Stomach (tissue), 9 donors: ENCODE data around the gene TFAP2B. TPM values are rescaled to one million over a fixed set of nuclear protein-coding genes. Genes with fewer than 3 reads are reported as not detected.

Experiments
- DNase-seq, 2 donors: peaks; one replicate each; pipeline versions ENCODE4 v3.0.0 to v3.0.0-alpha.2; 2013 to 2019
- H3K27ac ChIP-seq, 5 donors: fragments of 200-600 bp in 4 of 5; sonication (generic) in 4 of 5; one replicate each; pipeline ENCODE4 v1.5.1; 2013 to 2019; ENCODE audit warnings: mild to moderate bottlenecking in 1 of 5, moderate library complexity in 1 of 5
- H3K27me3 ChIP-seq, 3 donors: fragments of 200-600 bp; sonication (generic); one replicate each; pipeline ENCODE4 v1.5.1; 2017 to 2019; ENCODE audit warnings: mixed run types in 1 of 3
- H3K36me3 ChIP-seq, 4 donors: fragments of 200-600 bp; sonication (generic); 1 replicate in 3 of 4; 2 replicates in 1 of 4; pipeline ENCODE4 v1.5.1; 2016 to 2019
- H3K4me1 ChIP-seq, 4 donors: fragments of 200-600 bp; sonication (generic); one replicate each; pipeline ENCODE4 v1.5.1; 2016 to 2019
- H3K4me3 ChIP-seq, 4 donors: fragments of 200-600 bp; sonication (generic) in 3 of 4; one replicate each; pipeline ENCODE4 v1.5.1; 2016 to 2019; ENCODE audit warnings: mild to moderate bottlenecking in 1 of 4
- H3K9me3 ChIP-seq, 4 donors: fragments of 200-600 bp; sonication (generic); one replicate each; pipeline ENCODE4 v1.5.1; 2016 to 2019
- CTCF ChIP-seq, 7 experiments: fragments of 450-650 bp in 4 of 7; fragments of 200-600 bp in 3 of 7; sonication (generic) in 3 of 7; IDR thresholded peaks; one replicate each; pipeline ENCODE4 v1.5.1; 2016 to 2019; ENCODE audit warnings: antibody characterized with exemption in 7 of 7, control low read depth in 2 of 7, mild to moderate bottlenecking in 1 of 7
- EP300 ChIP-seq: sonication (generic); formaldehyde crosslinking; IDR thresholded peaks from one replicate; pipeline ENCODE4 v1.6.1; 2017; ENCODE audit warnings: antibody characterized with exemption
- POLR2A ChIP-seq, 4 donors: fragments of 450-650 bp; IDR thresholded peaks; one replicate each; pipeline ENCODE4 v1.6.1; 2016; ENCODE audit warnings: antibody characterized with exemption in 4 of 4, control low read depth in 2 of 4, mild to moderate bottlenecking in 1 of 4, moderate library complexity in 1 of 4
- POLR2AphosphoS5 ChIP-seq, 3 donors: sonication (generic); formaldehyde crosslinking; IDR thresholded peaks; one replicate each; pipeline ENCODE4 v1.6.1; 2016; ENCODE audit warnings: antibody characterized with exemption in 3 of 3
- WGBS, 5 donors: extraction: QIAGEN DNeasy Blood & Tissue Kit in 3 of 5; methylation state at CpG; one replicate each; pipeline versions ENCODE4 v1.1.5 to v1.1.7; 2013 to 2018; 5-methylcytosine and 5-hydroxymethylcytosine counted together
- intact Hi-C: fragments of 100-400 bp; cut with DNase I; formaldehyde crosslinking; loops from one replicate; pipeline ENCODE4 v1.15.1; 2023; ENCODE audit warnings: low total_unique reads
- polyA plus RNA-seq, 3 donors: library from polyadenylated mRNA; stranded (reverse); fragments of 200-250 nt; gene quantifications; one replicate each; pipeline ENCODE4 v1.2.3, GENCODE V29; 2013
- total RNA-seq, 5 donors: library from RNA; depleted of rRNA; stranded (reverse); fragments of >200 nt; gene quantifications; one replicate each; pipeline versions ENCODE4 v1.1.0 to v1.2.3, GENCODE V29; 2014 to 2016
- donor health status: healthy with polysubstance abuse.
- donor health status: Bipolar disorder and iron deficiency.
- donor health status: healthy.

Gene TFAP2B
- total and polyA plus RNA-seq, 8 donors, result under 0.01 to 1.9 TPM; not detected in 6

- Histone ChIP-seq H3K27ac (no peak overlapping the region), H3K4me1 (no peaks in the 10 kb centered on the region), H3K27me3 (no peaks in the 10 kb centered on the region), H3K9me3 (no peaks in the 10 kb centered on the region), H3K36me3 (no peaks in the 10 kb centered on the region), H3K4me3 (no peak overlapping the region)
- 47 to 80% (median 76%) methylated on average over 3 of the region's 3 CpGs for whole genome bisulfite sequencing, 5 donors
- intact Hi-C loops, result no loop called here
- no peak for DNase-seq
- TF ChIP-seq CTCF (IDR thresholded peaks at IDR 0.05) (no peak), POLR2A (IDR thresholded peaks at IDR 0.05) (no peak), POLR2AphosphoS5 (IDR thresholded peaks at IDR 0.05) (no peak), EP300 (no peak)
These were observed 70.8 kb downstream of the TFAP2B start for GRCh38 chr6:50889497-50889896.

- Histone ChIP-seq H3K36me3 (no peaks in the 10 kb centered on the region), H3K27me3 (no peaks in the 10 kb centered on the region), H3K4me1 (no peaks in the 10 kb centered on the region), H3K4me3 (no peak overlapping the region), H3K27ac (no peak overlapping the region), H3K9me3 (no peaks in the 10 kb centered on the region)
- intact Hi-C loops, result no loop called here
- DNase-seq, result no peak
- TF ChIP-seq EP300, result no peak
- TF ChIP-seq POLR2AphosphoS5 (IDR thresholded peaks at IDR 0.05), result no peak
- no peak for TF ChIP-seq CTCF (IDR thresholded peaks at IDR 0.05)
- TF ChIP-seq POLR2A (IDR thresholded peaks at IDR 0.05), result no peak
- 25 to 62% (median 53%) methylated on average over 2 of the region's 2 CpGs for WGBS, 5 donors
These were observed 71.3 kb downstream of the TFAP2B start for GRCh38 chr6:50889935-50890334.

GRCh38 chr6:50890579-50890978, 71.9 kb downstream of the TFAP2B start:
- Histone ChIP-seq H3K4me1 (no peaks in the 10 kb centered on the region), H3K27ac (no peak overlapping the region), H3K4me3 (no peak overlapping the region), H3K9me3 (no peaks in the 10 kb centered on the region), H3K36me3 (no peaks in the 10 kb centered on the region), H3K27me3 (no peaks in the 10 kb centered on the region)
- intact Hi-C loops, result no loop called here
- DNase-seq, result no peak
- no peak for TF ChIP-seq CTCF (IDR thresholded peaks at IDR 0.05)
- no peak for TF ChIP-seq EP300
- no peak for TF ChIP-seq POLR2AphosphoS5 (IDR thresholded peaks at IDR 0.05)
- TF ChIP-seq POLR2A (IDR thresholded peaks at IDR 0.05), result no peak

- Histone ChIP-seq H3K36me3 (no peaks in the 10 kb centered on the region), H3K9me3 (peaks cover 0 to 3% (median 0%) of the 10 kb centered on the region in 4 donors), H3K4me1 (no peaks in the 10 kb centered on the region), H3K27ac (no peak overlapping the region), H3K27me3 (no peaks in the 10 kb centered on the region), H3K4me3 (no peak overlapping the region)
- no peak for DNase-seq
- intact Hi-C loops, result no loop called here
- TF ChIP-seq POLR2AphosphoS5 (IDR thresholded peaks at IDR 0.05) (no peak), EP300 (no peak), CTCF (IDR thresholded peaks at IDR 0.05) (no peak), POLR2A (IDR thresholded peaks at IDR 0.05) (no peak)
These were observed 72.6 kb downstream of the TFAP2B start for GRCh38 chr6:50891290-50891689.

Other genes with a start within 250 kb of the TFAP2B start
- not detected for gene TFAP2D, start 105.3 kb upstream of the TFAP2B start, total RNA-seq
- not detected for gene TFAP2D, start 105.3 kb upstream of the TFAP2B start, polyA plus RNA-seq